ENCODE results near the gene SLC17A7. TPM values are rescaled to one million over a fixed set of nuclear protein-coding genes. Genes with fewer than 3 reads are reported as not detected.
A peak's percentile ranks its signal among the peaks of the same experiment; 100 is the strongest.

The SLC17A7 gene
- total and polyA plus RNA-seq, 2 of the 13 experiments (the other 11 are each of a cell fraction or from before 2014, with no cell fraction given), result 0.32 TPM; not detected in 1

DNA sequence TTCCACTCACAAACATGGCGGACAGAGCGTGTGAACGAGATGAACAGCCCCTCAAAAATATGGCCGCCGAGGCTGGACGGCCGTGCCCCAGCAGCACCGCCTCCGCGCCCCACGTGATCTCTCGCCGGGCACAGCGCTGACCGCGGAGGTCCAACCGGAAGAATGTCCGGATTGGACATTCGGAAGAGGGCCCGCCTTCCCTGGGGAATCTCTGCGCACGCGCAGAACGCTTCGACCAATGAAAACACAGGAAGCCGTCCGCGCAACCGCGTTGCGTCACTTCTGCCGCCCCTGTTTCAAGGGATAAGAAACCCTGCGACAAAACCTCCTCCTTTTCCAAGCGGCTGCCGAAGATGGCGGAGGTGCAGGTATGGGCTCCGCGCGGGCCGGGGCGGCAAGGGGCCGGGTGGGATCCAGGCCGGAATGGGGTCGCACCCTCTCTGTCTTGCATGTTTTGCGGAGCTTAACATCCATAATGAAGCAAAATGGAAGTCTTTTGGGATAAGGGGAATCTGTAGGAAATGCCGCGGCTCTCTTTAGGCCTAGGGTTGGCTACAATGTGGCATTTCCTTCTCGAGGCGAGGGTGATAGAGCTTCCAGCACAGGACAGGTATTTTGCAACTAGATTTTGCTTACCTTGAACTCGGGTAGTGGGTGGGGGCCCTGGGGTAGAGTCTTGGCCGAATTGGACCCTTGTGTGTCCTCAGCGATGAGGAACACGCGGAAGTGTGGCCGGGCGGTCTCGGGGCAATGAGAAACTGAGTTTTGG, 46.1 kb upstream of the SLC17A7 start, which contains the start of gene RPL13A (continued):
- TF ChIP-seq, protein P1, sequence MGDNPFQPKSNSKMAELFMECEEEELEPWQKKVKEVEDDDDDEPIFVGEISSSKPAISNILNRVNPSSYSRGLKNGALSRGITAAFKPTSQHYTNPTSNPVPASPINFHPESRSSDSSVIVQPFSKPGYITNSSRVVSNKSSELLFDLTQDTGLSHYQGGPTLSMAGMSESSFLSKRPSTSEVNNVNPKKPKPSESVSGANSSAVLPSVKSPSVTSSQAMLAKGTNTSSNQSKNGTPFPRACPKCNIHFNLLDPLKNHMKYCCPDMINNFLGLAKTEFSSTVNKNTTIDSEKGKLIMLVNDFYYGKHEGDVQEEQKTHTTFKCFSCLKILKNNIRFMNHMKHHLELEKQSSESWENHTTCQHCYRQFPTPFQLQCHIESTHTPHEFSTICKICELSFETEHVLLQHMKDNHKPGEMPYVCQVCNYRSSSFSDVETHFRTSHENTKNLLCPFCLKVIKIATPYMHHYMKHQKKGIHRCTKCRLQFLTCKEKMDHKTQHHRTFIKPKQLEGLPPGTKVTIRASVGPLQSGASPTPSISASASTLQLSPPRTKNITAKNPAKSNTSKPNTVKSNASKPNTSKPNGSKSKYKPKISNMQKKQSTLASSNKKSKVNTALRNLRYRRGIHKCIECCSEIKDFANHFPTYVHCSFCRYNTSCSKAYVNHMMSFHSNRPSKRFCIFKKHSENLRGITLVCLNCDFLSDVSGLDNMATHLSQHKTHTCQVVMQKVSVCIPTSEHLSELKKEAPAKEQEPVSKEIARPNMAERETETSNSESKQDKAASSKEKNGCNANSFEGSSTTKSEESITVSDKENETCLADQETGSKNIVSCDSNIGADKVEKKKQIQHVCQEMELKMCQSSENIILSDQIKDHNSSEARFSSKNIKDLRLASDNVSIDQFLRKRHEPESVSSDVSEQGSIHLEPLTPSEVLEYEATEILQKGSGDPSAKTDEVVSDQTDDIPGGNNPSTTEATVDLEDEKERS (CRISPR knock-in tag; IDR thresholded peaks at IDR 0.05), result no peak
- TF ChIP-seq MXD4 (CRISPR knock-in tag; IDR thresholded peaks at IDR 0.05), result peak; percentile 92; the same call in 1 of the 2 replicates
- no peak for TF ChIP-seq ATM (IDR thresholded peaks at IDR 0.05; ENCODE audit: borderline replicate concordance)
- TF ChIP-seq ZNF546 (CRISPR knock-in tag; conservative IDR thresholded peaks at IDR 0.05), result no peak
- no peak for TF ChIP-seq ADNP (CRISPR knock-in tag; IDR thresholded peaks at IDR 0.05)
- TF ChIP-seq, protein P2, sequence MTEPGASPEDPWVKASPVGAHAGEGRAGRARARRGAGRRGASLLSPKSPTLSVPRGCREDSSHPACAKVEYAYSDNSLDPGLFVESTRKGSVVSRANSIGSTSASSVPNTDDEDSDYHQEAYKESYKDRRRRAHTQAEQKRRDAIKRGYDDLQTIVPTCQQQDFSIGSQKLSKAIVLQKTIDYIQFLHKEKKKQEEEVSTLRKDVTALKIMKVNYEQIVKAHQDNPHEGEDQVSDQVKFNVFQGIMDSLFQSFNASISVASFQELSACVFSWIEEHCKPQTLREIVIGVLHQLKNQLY (CRISPR knock-in tag; IDR thresholded peaks at IDR 0.05), result 0 out of 2 replicates have a peak, but pooled peaks have one; percentile 12
- TF ChIP-seq, protein P3, sequence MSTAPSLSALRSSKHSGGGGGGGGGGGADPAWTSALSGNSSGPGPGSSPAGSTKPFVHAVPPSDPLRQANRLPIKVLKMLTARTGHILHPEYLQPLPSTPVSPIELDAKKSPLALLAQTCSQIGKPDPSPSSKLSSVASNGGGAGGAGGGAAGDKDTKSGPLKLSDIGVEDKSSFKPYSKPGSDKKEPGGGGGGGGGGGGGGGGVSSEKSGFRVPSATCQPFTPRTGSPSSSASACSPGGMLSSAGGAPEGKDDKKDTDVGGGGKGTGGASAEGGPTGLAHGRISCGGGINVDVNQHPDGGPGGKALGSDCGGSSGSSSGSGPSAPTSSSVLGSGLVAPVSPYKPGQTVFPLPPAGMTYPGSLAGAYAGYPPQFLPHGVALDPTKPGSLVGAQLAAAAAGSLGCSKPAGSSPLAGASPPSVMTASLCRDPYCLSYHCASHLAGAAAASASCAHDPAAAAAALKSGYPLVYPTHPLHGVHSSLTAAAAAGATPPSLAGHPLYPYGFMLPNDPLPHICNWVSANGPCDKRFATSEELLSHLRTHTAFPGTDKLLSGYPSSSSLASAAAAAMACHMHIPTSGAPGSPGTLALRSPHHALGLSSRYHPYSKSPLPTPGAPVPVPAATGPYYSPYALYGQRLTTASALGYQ (CRISPR knock-in tag; IDR thresholded peaks at IDR 0.05), result peak; percentile 36; the same call in 1 of the 2 replicates
- peak; percentile 66 for TF ChIP-seq GFI1 (CRISPR knock-in tag; IDR thresholded peaks at IDR 0.05; ENCODE audit: borderline replicate concordance)
- TF ChIP-seq ZNF772 (CRISPR knock-in tag; IDR thresholded peaks at IDR 0.05), result 0 out of 2 replicates have a peak, but pooled peaks have one; percentile 14
- peak; percentile 87; the same call in 1 of the 2 replicates for TF ChIP-seq KDM5B (CRISPR knock-in tag; IDR thresholded peaks at IDR 0.05; ENCODE audit: borderline replicate concordance)
- TF ChIP-seq ZNF563 (CRISPR knock-in tag; IDR thresholded peaks at IDR 0.05), result peak; percentile 64; the same call in 1 of the 2 replicates
- TF ChIP-seq SP4 (CRISPR knock-in tag; IDR thresholded peaks at IDR 0.05), result peak; percentile 80
- TF ChIP-seq, protein P4, sequence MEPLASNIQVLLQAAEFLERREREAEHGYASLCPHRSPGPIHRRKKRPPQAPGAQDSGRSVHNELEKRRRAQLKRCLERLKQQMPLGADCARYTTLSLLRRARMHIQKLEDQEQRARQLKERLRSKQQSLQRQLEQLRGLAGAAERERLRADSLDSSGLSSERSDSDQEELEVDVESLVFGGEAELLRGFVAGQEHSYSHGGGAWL (CRISPR knock-in tag; IDR thresholded peaks at IDR 0.05), result peak; percentile 85
- no peak; the same call in 1 of the 2 replicates for TF ChIP-seq ZNF713 (CRISPR knock-in tag; IDR thresholded peaks at IDR 0.05)
- no peak for TF ChIP-seq DPF2 (CRISPR knock-in tag; IDR thresholded peaks at IDR 0.05; ENCODE audit: borderline replicate concordance, low read depth)
